Hepatocyte (in vitro differentiated cells): Measurements from ENCODE around the gene PRLHR.

Experiments used
- EZH2 ChIP-seq: fragments of 200-600 bp; sonication (generic); IDR thresholded peaks from 2 replicates; pipeline ENCODE4 v1.6.1; 2016; ENCODE audit warnings: antibody characterized with exemption, mild to moderate bottlenecking, borderline replicate concordance
- EZH2phosphoT487 ChIP-seq: fragments of 200-600 bp; sonication (generic); IDR thresholded peaks from one replicate; pipeline ENCODE4 v1.6.1; 2018; ENCODE audit warnings: antibody characterized with exemption, mild to moderate bottlenecking, low read depth, moderate library complexity; ENCODE audit not compliant: unreplicated experiment, severe bottlenecking
- TF ChIP-seq, protein P1 (sequence below): fragments of 200-600 bp; sonication (generic); IDR thresholded peaks from 2 replicates; pipeline ENCODE4 v1.5.1; 2016; ENCODE audit warnings: antibody characterized with exemption, mild to moderate bottlenecking; ENCODE audit not compliant: poor library complexity

DNA sequence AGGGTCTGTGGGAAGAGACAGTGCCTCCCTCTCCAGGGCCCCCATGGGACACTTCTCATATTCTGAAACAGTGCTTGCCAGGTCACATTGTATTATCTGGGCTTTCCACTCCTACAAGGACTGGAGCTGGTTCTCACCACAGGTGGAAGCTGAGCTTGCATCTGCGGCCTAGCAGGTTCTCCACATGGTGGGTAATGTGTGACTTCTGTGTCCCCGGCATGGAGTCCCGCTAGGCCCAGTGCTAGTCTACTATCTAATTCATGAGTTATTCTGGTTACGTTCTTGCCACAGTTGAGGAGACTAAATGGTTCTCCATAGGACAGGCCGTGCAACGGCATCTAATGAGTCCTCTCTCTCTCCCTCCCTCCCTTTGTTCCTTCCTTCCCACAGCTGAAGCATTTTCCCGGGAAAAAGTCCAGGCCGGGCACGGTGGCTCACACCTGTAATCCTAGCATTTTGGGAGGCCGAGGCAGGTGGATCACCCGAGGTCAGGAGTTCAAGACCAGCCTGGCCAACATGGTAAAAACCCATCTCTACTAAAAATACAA is 27.7 kb downstream of the PRLHR start:
- TF ChIP-seq EZH2 (no peak), EZH2phosphoT487 (no peak)
- TF ChIP-seq, protein P1, sequence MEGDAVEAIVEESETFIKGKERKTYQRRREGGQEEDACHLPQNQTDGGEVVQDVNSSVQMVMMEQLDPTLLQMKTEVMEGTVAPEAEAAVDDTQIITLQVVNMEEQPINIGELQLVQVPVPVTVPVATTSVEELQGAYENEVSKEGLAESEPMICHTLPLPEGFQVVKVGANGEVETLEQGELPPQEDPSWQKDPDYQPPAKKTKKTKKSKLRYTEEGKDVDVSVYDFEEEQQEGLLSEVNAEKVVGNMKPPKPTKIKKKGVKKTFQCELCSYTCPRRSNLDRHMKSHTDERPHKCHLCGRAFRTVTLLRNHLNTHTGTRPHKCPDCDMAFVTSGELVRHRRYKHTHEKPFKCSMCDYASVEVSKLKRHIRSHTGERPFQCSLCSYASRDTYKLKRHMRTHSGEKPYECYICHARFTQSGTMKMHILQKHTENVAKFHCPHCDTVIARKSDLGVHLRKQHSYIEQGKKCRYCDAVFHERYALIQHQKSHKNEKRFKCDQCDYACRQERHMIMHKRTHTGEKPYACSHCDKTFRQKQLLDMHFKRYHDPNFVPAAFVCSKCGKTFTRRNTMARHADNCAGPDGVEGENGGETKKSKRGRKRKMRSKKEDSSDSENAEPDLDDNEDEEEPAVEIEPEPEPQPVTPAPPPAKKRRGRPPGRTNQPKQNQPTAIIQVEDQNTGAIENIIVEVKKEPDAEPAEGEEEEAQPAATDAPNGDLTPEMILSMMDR: no peak
